Stimulated activated CD4-positive, alpha-beta T cell treated with anti-CD3 and anti-CD28 coated beads, Interleukin-4, amount 100 ng/mL, for 48 hours (primary cell): ENCODE measurements around the gene DPH2.

Source experiments
- DNase-seq, 2 donors: peaks; one replicate each; pipeline ENCODE4 v3.0.0-alpha.2; 2020; ENCODE audit warnings: low read depth in 2 of 2

DPH2 gene

DNA sequence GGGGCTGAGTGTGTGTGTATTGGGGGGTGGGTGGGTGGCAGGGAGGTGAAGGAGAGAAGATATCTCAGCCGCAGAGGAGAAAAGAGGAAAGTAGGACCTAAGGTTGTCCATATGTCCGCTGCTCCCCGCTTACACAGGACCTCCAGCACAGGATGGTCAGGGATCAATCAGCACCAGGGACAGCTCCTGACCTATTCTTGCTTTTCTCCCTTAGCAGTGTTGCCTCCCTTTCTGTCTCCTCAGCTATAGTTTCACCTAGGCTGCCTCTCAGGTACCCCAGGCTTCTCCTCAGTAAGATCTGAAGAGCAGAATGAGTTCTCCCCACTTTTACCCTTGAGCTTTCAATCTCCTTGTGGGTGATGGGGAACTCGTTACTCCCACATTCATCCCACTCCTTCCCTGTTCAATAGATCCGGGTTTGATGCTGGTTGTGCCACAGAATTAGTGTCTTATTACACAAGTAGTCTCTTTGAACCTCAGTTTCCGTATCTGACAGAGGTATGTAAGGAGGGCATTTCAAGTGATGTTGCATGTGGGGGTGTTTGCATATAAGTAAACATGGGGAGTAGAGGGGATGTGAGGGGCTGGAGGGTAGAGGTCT, 1.4 kb upstream of the DPH2 start:
- DNase-seq: no peak

DNA sequence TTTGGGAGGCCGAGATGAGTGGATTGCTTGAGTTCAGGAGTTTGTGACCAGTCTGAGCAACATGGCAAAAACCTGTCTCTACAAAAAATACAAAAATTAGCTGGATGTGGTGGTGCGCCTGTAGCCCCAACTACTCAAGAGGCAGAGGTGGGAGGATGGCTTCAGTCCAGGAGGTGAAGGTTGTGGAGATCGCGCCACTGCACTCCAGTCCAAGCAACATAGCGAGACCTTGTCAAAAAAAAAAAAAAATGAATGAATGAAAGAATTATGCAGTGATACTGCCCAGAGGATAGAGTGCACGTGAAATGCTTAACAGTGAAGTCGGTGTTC, 429 bp upstream of the DPH2 start:
- no peak for DNase-seq

DNA sequence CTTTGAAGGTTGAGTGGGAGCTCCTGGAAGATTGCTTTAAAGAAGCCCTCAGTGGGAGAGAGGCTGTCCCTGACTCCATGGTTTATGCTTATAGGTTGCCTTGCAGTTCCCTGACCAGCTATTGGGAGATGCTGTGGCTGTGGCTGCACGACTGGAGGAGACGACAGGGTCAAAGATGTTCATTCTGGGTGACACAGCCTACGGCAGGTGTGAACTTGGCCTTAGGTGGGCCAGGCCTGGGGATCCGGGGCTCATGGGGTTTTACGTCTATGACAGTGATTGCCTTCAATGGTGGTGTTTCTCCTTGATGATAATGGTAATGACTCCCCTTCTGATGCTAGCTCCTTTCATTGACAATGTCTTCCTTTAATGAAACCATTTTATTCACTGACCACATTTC, 692 bp downstream of the DPH2 start:
- no peak for DNase-seq

DNA sequence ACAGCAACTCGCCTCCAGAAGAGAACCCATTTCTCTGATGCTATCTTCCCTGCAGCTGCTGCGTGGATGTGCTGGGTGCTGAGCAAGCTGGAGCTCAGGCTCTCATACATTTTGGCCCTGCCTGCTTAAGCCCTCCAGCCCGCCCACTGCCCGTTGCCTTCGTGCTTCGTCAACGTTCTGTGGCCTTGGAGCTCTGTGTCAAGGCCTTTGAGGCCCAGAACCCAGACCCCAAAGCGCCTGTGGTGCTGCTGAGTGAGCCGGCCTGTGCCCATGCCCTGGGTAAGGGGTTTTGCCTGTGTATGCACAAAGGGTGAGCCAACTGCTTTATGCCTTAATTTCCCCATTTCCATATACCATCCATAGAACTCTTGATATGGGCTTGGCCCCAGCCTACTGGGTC, 1.1 kb downstream of the DPH2 start:
- no peak for DNase-seq

DNA sequence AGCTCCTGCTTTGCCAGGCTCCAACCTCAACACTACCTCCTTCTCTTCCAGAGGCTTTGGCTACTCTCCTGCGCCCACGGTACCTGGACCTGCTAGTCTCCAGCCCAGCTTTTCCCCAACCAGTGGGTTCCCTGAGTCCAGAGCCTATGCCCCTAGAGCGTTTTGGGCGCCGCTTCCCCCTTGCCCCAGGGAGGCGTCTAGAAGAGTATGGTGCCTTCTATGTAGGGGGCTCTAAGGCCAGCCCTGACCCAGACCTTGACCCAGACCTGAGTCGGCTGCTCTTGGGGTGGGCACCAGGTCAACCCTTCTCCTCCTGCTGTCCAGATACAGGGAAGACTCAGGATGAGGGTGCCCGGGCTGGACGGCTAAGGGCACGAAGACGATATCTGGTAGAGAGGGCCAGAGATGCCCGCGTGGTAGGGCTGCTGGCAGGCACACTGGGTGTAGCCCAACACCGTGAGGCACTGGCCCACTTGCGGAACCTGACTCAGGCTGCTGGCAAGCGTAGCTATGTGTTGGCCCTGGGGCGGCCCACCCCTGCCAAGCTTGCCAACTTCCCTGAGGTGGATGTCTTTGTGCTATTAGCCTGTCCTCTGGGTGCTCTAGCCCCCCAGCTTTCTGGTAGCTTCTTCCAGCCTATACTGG, 1.6 kb downstream of the DPH2 start:
- no peak for DNase-seq

DNA sequence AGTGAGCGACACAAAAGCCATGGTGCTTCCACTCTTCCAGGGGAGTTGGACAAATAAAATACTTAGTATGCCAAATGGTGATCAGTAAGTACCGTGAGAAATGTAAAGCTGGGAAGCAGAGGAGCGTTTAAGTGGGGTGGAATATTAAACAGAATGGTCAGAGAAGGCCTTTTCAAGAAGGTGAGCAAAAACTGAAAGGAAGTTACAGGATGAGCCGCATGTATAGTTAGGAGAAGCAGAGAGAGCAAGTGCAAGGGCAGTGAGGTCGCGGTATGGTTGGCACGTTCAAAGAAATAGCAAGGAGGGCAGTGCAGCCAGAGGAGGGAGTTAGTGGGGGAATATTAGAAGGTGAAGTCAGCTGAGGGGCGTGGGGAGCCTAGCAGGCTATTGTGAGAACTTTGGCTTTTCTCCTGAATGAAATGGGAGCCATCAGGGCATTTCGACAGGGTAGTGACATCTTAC, 4.2 kb downstream of the DPH2 start:
- DNase-seq: no peak

DNA sequence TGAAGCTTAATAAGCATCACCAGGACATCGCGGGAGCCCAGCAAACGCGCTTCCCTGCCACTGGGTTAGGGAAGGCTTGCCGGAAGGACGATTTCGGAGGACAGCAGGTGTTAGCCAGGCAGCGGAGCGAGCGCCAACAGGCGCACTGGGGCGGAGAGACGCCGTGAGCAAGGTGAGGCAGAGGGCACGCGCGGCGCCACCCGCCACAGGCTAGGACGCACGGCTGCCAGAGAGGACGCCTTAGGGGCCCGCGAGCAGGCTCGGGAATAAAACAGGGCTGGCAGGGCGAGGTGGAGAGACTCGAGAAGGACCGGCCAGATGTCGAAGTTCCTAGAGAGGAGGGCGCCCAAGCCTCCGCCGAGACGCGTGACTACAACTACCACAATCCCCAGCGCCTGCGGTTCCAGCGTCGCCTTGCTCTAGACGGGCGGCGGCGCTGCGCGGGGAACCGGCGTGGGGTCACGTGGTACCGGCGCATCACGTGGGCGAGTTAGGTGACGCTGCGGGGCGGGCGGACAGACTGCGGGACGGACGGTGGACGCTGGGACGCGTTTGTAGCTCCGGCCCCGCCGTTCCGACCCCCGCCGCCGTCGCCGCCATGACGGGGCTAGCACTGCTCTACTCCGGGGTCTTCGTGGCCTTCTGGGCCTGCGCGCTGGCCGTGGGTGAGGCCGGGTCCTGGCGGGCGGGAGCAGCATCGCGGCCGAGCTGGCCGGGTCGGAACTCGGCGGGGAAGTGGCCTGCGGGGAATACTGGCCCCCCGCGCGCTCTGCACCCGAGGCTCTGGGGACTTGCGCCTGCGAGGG, 4.8 kb downstream of the DPH2 start, which contains the start of gene ATP6V0B:
Gene ATP6V0B (plus strand): TSS at position 518 of the 806 bp plus-strand sequence. CDS start 81 bp downstream, at position 599.
- peak; percentile 95 for DNase-seq

DNA sequence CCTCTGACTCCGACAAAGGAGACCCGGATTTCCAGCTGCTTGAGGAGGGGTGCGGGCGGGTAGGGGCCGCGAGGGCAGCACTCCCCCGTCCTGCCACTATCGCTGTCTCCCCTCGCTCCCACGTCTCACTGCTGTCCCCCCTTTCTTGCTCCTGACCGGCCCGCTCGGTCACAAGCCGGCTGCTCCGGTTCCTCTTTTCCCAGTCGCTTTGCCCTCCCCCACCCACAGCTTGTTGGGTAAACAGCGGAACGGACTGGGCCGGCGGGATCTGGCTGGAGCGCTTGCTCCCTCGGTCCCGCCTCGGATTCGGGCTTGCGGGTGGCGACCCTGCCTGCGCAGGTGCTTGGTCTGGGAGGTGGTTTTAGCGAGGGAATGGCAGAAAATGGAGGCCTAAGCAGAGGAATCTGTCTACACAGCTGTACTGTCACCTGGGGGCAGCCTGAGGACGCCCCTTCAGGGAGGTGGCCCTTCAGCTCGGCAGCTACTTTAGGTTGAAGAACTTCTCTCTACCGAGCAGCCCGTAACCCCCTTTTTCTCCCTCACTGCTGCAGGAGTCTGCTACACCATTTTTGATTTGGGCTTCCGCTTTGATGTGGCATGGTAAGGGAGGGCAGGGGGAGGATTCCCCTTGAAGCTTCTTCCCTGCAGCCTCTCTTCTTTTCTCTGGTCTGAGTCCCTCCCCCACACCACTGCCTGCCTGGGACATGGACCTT, 5.6 kb downstream of the DPH2 start:
- no peak for DNase-seq

DNA sequence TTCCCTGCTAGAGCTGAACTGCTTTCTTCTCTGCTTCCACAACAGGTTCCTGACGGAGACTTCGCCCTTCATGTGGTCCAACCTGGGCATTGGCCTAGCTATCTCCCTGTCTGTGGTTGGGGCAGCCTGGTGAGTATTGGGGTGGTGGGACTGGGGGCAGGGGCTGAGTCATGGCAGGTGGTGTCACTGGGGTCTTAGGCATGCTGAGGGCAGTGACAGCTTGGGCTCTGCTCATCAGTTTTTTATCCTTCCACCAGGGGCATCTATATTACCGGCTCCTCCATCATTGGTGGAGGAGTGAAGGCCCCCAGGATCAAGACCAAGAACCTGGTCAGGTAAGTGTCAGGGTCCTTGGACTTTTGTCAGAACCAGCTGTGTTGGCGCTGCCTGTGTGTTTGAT, 6.2 kb downstream of the DPH2 start:
- DNase-seq: no peak

DNA sequence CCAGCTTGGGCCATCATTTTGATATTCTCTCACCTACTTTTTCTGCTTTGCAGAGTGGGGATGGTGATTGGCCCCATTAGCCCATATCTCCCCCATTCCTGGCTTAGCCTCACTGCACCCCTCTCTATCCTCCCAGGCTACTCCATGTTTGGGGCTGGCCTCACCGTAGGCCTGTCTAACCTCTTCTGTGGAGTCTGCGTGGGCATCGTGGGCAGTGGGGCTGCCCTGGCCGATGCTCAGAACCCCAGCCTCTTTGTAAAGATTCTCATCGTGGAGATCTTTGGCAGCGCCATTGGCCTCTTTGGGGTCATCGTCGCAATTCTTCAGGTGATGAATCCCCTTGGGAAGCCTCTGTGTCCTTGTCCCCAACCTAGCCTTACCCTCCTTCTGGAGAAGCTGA, 7.1 kb downstream of the DPH2 start:
- DNase-seq: no peak

DNA sequence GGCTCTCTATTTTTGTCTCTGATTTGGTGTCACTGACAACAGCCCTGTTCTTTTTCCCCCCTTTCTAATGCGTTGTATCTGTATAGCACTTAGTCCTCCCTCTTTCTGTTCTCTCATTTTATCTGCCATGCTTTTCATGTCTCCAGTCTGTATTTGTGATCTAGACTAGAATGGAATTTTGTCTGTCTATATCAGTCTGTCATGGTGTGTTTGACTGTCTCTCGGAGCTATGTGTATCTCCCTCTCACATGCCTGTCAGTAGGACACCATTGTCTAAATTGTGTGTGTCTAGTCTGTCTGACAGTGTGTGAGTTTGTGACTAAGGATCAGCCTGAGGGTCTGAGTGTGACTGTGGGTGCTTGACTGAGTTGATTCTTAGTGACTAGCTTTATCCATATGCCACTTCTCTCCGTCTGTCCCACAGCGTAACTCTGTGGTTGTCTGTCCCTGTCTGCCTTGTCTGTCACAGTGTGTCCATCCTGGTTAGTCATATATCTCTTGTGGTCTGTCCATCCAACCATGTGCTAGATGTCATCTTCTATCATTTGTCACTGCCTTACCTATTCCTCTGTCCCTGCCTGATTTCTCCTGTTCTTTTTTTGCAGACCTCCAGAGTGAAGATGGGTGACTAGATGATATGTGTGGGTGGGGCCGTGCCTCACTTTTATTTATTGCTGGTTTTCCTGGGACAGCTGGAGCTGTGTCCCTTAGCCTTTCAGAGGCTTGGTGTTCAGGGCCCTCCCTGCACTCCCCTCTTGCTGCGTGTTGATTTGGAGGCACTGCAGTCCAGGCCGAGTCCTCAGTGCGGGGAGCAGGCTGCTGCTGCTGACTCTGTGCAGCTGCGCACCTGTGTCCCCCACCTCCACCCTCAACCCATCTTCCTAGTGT, 7.8 kb downstream of the DPH2 start:
- no peak for DNase-seq

DNA sequence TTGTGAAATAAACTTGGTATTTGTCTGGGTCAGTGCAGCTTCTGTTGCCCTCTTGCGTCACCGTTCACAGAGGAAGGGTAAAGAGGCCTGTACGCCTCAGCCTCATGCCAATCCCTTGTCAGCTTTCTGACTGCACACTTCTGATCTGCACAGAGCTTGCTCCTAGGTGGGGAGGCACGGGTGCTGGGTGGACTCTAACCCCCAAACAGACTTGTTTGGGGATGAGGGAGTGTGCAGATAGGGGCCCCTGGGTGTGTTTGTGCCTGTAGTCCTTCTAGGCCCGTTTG, 8.4 kb downstream of the DPH2 start:
- DNase-seq: no peak

DNA sequence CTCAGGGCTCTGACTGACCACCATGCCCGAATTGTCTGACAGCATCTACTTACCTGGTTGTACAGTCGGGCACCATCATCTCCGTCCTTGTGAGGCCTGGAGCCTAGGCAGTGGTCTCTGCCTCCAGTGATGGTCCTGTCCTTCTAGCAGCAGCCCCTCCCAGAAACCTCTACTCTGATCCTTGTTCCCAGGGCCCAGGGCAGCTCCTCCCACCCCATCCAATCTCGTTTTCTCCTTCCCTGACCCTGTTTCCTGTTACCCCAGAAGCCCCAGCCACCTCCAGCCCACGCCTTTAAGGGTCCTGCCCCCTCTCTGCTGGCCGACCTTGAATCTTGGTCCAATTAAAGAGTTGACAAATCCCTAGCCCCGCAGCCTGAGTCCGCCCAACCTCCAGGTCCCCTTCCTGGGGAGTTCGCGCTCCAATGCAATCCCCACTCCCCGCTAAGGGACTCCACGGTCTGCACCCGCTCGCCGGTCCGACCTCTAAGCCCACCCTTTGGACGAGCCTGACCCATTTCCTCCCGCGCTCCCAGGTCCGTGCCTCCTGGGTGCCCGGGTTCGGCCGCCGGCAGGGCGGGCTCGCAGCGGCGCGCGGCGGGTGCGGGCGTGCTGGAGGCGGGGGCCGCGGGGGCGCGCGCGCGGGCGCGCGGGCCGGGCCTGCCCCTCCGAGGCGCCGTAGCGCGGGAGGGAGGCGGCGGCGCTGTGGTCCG, 8.9 kb downstream of the DPH2 start, which contains the start of gene B4GALT2:
Gene B4GALT2 (plus strand): TSS at position 660 of the 710 bp plus-strand sequence. CDS start 1,951 bp downstream, outside the sequence.
- DNase-seq: peak in 1 of 2 donors; percentile 26

DNA sequence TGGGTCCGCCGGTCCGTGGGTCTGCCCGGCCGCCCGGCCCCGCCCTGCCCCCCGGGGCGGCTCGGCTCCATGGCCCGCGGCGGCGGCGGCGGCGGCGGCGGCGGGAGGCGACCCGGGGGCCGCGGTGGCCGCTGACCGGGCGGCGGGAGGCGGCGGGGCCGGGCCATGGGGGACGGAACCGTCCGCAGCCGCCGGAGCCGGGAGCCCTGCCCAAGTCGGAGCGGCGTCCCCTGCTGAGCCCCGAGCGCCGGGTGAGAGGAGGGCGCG, 9.4 kb downstream of the DPH2 start:
- DNase-seq: no peak

DNA sequence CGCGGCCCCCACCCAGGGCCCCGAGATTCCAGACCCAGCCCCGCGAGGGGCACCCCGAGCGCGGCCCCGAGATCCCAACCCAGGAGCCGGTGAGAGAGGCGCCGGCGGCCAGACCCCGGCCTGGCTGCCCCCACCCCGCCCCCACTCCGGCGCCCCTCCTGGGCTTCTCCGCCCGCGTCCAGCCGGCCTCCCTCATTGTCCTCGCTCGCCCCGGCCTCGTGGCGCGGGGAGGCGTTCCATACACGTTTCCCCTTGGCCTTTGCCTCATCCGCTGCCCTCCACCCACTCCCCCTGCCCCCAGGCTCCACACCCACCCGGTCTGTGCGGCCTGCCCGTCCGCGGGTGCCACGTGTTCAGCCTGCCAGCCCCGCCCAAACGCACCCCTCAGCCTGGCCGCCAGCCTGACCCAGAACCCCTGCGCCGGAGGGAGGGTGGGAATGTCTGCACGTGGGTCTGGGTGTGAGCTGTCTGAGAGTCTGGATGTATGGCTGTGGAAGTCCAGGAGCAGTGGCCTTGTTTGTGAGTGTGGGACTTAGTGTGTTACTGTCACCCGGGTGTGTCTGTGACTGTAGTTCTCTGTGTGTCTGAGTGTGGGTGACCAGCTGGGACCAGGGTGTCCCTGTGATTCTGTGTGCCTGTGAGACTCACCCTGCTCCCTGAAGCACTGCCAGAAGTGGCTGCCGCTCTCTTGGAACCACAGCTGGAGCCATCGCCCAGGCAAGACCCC, 9.9 kb downstream of the DPH2 start:
- DNase-seq: peak in 1 of 2 donors; percentile 19

DNA sequence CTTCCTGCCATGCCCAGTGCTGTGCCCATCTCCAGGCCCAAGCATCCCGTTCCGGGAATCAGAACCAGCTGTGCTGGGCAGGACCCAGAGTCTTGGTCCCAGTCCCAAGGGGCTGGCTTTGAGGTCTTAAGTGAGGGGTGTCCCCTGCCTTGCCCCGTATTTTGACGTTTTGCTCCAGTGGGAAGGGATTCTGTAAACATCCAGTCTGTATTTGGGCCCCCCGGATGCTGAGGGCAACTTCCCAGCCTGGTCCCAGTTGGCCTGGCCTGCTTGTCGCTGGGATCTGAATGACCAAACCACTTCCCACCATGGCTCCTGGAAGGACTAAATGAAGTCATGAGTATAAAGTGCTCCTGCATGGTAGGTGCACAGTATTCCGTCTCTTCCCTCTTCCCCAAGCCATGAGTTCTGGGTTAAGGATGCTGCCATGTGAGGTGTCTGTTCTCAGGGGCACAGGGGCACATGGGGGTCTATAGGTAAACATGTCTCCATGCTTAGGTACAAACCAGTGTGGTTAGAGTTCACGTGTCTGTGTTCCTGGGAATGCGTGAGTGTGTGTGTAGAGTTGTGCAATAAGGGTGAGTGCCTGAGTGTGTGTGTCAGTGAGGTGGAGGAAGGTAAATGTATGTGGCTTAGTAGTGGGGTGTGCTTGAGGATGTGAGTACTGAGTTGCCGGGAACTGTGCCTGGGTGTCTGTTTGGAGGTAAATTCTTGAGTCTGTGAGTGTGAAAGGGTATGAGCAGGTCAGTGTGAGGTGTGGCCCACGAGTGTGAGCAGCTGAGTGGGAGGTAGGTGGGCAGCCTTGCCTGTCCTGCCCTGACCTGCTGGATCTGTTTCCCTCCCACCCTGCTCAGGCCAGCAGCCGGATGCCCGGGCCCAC, 10.7 kb downstream of the DPH2 start:
- DNase-seq: no peak

DNA sequence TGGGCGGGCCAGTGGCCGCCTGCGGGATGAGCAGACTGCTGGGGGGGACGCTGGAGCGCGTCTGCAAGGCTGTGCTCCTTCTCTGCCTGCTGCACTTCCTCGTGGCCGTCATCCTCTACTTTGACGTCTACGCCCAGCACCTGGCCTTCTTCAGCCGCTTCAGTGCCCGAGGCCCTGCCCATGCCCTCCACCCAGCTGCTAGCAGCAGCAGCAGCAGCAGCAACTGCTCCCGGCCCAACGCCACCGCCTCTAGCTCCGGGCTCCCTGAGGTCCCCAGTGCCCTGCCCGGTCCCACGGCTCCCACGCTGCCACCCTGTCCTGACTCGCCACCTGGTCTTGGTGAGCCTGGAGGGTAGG, 11.3 kb downstream of the DPH2 start:
- no peak for DNase-seq

DNA sequence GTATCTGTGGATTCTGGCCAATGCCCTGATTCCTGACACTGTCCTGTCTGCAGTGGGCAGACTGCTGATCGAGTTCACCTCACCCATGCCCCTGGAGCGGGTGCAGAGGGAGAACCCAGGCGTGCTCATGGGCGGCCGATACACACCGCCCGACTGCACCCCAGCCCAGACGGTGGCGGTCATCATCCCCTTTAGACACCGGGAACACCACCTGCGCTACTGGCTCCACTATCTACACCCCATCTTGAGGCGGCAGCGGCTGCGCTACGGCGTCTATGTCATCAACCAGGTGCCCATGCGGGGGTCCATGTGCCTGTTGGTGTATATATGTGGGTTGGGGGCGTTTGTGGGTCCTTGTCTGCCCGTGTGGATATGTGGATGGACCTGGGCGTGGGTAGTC, 11.8 kb downstream of the DPH2 start:
- no peak for DNase-seq

DNA sequence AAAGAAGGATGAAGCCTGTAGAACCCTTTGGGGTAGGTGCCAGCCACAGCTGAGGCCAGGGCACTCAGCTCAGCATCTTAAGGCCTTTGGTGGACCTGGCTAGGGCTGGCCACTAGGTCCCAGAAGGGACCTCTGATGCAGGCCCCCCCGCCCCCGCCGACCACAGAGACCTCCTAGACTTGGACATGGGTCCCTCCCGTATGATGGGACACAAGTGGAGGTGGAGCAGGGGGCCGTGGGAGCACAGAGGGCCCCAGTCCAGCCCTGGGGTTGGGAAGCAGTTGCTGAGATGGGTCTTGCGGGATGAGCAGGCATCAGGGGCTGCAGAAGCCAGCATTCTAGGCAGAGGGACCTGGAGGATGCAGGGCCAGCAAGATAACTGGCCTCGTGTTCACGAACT, 12.4 kb downstream of the DPH2 start:
- DNase-seq: no peak

DNA sequence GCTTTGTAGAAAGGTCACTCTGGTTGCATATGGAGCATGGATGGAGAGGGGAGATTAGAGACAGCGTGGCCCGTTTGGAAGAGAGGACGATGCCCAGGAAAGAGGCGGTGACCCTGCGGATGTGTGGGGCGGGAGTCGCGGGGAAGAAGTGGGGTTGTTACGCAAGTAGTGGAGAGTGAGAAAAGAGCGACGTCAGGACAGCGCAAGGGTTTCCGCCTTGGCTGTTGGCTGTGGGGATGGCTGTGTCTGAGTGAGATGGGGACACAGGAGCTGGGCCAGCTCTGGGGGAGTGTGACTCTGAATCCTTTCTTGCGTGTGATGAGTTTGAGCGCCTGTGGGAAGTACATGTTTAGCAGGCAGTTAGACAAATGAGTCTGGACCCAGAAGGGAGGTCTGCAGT, 13.0 kb downstream of the DPH2 start:
- DNase-seq: no peak
